Measurements from ENCODE around the gene MIB1. TPM values are rescaled to one million over a fixed set of nuclear protein-coding genes. Genes with fewer than 3 reads are reported as not detected.

Gene MIB1
- total RNA-seq, 1 experiment from 2014 or later, result 48.1 TPM

GRCh38 chr18:21896732-21897336 lies 156.2 kb downstream of the MIB1 start:
- Mint-ChIP-seq H3K27ac (ENCODE audit: unreplicated experiment) (no peak overlapping the region), H3K4me3 (ENCODE audit: unreplicated experiment) (no peak overlapping the region), H3K27me3 (ENCODE audit: insufficient read depth, unreplicated experiment) (no peaks in the 10 kb centered on the region), H3K4me1 (ENCODE audit: low read depth, unreplicated experiment) (peaks cover 11% of the 10 kb centered on the region), H3K9me3 (ENCODE audit: unreplicated experiment) (no peaks in the 10 kb centered on the region), H3K36me3 (ENCODE audit: insufficient read depth, unreplicated experiment) (no peaks in the 10 kb centered on the region)
- ChIA-PET POLR2A (no interaction called here), CTCF (no interaction called here)
- Histone ChIP-seq H3K4me1 (no peaks in the 10 kb centered on the region), H3K9me3 (no peaks in the 10 kb centered on the region), H3K36me3 (ENCODE audit: control insufficient read depth, insufficient read depth, low read length) (no peaks in the 10 kb centered on the region), H3K4me3 (ENCODE audit: low read depth, low read length) (no peak overlapping the region), H3K27me3 (replicated peaks; ENCODE audit: control insufficient read depth, insufficient read depth, low read length) (no peaks in the 10 kb centered on the region)
- BruUV-seq (replicated peaks), result no TSS peak
- no peak for TF ChIP-seq CTCF (IDR thresholded peaks at IDR 0.05; ENCODE audit: insufficient read depth in 1 of 2, low read depth in 1 of 2, low read length in 1 of 2, severe bottlenecking in 1 of 2, unreplicated experiment in 1 of 2)
- intact Hi-C loops (cut with micrococcal nuclease; ENCODE audit: unreplicated experiment), result loop anchor here (1.0 kb wide), 1 partner anchor 16 kb away; no protein-coding TSS in a partner anchor
- DNase-seq, result no peak

GRCh38 chr18:21897811-21898210 lies 157.2 kb downstream of the MIB1 start:
- CTCF ChIA-PET, result no interaction called here
- Histone ChIP-seq H3K27me3 (replicated peaks; ENCODE audit: control insufficient read depth, insufficient read depth, low read length) (no peaks in the 10 kb centered on the region), H3K36me3 (ENCODE audit: control insufficient read depth, insufficient read depth, low read length) (no peaks in the 10 kb centered on the region), H3K9me3 (no peaks in the 10 kb centered on the region), H3K4me3 (ENCODE audit: low read depth, low read length) (no peak overlapping the region), H3K4me1 (no peaks in the 10 kb centered on the region)
- POLR2A ChIA-PET, result no interaction called here
- no peak overlapping the region for H3K27ac Mint-ChIP-seq (ENCODE audit: unreplicated experiment)
- no peaks in the 10 kb centered on the region for H3K9me3 Mint-ChIP-seq (ENCODE audit: unreplicated experiment)
- H3K4me1 Mint-ChIP-seq (ENCODE audit: low read depth, unreplicated experiment), result peaks cover 11% of the 10 kb centered on the region
- no peaks in the 10 kb centered on the region for H3K36me3 Mint-ChIP-seq (ENCODE audit: insufficient read depth, unreplicated experiment)
- no TSS peak for BruUV-seq (replicated peaks)
- TF ChIP-seq CTCF (IDR thresholded peaks at IDR 0.05; ENCODE audit: insufficient read depth in 1 of 2, low read depth in 1 of 2, low read length in 1 of 2, severe bottlenecking in 1 of 2, unreplicated experiment in 1 of 2), result peak; percentile 66 to 82
- intact Hi-C loops (cut with micrococcal nuclease; ENCODE audit: unreplicated experiment), result loop anchor here (1.0 kb wide), 1 partner anchor 15 kb away; no protein-coding TSS in a partner anchor
- no peaks in the 10 kb centered on the region for H3K27me3 Mint-ChIP-seq (ENCODE audit: insufficient read depth, unreplicated experiment)
- no peak overlapping the region for H3K4me3 Mint-ChIP-seq (ENCODE audit: unreplicated experiment)
- peak; percentile 67 to 80 for DNase-seq

- no peak overlapping the region for H3K4me3 Mint-ChIP-seq (ENCODE audit: unreplicated experiment)
- H3K36me3 ChIP-seq (ENCODE audit: control insufficient read depth, insufficient read depth, low read length), result no peaks in the 10 kb centered on the region
- POLR2A ChIA-PET, result no interaction called here
- H3K27me3 Mint-ChIP-seq (ENCODE audit: insufficient read depth, unreplicated experiment), result no peaks in the 10 kb centered on the region
- CTCF ChIA-PET, result no interaction called here
- H3K27me3 ChIP-seq (replicated peaks; ENCODE audit: control insufficient read depth, insufficient read depth, low read length), result no peaks in the 10 kb centered on the region
- no peaks in the 10 kb centered on the region for H3K9me3 Mint-ChIP-seq (ENCODE audit: unreplicated experiment)
- no peak overlapping the region for H3K4me3 ChIP-seq (ENCODE audit: low read depth, low read length)
- no peak overlapping the region for H3K27ac Mint-ChIP-seq (ENCODE audit: unreplicated experiment)
- intact Hi-C loops (cut with micrococcal nuclease; ENCODE audit: unreplicated experiment), result no loop called here
- H3K4me1 ChIP-seq, result no peaks in the 10 kb centered on the region
- no peaks in the 10 kb centered on the region for H3K36me3 Mint-ChIP-seq (ENCODE audit: insufficient read depth, unreplicated experiment)
- no peak for TF ChIP-seq CTCF (IDR thresholded peaks at IDR 0.05; ENCODE audit: insufficient read depth in 1 of 2, low read depth in 1 of 2, low read length in 1 of 2, severe bottlenecking in 1 of 2, unreplicated experiment in 1 of 2)
- BruUV-seq (replicated peaks), result no TSS peak
- peaks cover 18% of the 10 kb centered on the region for H3K4me1 Mint-ChIP-seq (ENCODE audit: low read depth, unreplicated experiment)
- DNase-seq, result no peak
- no peaks in the 10 kb centered on the region for H3K9me3 ChIP-seq
These were observed 160.2 kb downstream of the MIB1 start for GRCh38 chr18:21900605-21901352.

Measured in Caco-2 (cell line).